CD4-positive, alpha-beta T cell treated with Interleukin-21 for 1 hour (primary cell): Measurements from ENCODE around the gene B4GALNT1.

Experiments used
- DNase-seq: peaks from one replicate; pipeline ENCODE4 v3.0.0-alpha.2; 2020

B4GALNT1 gene

DNA sequence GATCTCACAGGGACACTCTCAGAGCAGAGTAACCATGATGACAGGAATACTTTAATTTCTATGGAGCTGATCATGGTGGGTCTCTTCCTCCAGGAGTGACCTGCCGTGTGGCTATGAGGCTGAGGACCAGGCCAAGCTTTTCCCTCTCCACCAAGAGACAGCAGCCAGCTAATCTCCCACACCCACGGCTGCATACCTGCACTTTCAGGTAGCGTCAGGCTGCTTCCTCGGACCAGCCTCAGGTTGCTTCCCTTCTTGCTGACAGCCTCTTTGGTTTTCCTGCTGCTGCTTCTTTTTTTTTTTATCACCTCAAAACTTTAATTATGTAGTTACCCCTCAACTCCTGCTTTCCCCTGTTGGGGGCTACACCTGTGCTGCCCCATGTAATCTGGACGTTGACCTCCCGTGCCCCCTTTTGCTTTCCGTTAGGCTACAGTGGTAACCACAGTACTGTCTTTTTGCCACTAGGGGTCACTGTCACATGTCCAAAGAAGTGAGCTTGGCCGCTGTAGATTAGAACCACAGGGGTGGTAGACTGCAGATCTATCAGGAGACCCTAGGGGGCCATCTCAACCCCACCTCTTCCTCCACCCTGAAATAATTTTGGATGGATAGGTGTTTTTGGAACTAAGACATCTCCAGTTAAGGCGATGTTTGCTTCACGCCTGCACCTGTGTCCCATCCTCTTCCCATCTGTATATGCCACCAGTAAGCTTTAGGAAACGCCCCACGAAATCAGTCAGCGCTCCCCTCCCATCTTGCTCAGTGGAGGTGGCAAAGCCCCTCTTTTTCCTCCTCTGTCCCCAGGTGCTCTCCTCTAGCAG, 49.8 kb downstream of the B4GALNT1 start:
- DNase-seq, result peak; percentile 87

DNA sequence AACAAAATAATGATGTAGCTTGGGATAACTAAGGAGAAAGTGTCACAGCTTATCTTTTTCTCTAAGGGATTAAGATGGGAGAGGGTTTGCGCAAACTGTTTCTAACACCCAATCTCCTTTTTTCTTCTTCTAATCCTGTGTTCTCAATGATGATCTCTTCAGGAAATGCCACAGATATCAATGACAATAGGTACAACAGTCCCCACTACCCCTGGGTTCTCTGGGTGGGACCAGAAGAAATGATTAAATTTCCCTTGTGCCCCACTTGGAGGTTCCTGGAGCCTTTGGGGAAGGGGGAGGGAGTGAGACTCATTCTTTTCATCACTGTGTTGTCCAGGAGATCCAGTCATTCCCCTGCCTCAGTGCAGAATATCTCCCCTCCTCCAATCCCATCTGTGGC, 50.6 kb downstream of the B4GALNT1 start:
- no peak for DNase-seq

DNA sequence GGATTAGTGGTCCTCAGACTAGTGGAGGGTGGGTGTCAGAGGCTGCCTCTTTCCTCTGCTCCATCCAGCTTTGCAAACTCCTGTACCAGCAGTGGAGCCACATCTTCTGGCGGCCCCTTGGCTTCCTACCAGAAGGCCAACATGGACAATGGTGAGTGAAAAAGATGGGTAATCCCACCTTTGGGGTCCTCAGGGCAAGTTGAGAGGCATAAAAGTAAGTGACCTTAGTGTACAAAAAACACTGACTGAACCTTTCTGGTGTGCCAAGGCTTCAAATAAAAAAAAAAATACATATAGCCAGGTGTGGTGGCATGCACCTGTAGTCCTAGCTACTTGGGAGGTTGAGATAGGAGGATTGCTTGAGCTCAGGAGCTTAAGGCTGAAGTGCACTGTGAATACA, 51.2 kb downstream of the B4GALNT1 start:
- DNase-seq, result no peak

DNA sequence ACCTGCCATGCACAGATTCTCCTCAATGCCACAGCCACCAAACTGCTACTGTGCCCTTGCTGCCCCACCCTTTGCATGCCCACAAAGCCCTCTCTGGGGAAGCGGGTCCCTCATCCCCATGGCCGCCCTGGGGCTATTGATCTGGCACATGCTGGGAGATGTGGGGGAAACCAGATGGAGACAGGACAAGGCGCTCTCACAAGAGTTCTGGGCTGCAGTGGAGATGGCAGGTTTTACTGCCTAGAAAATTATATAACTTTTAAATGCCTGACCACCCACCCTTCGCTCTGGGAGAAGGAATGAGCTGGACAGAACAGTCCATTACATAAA, 52.6 kb downstream of the B4GALNT1 start:
- DNase-seq, result no peak

DNA sequence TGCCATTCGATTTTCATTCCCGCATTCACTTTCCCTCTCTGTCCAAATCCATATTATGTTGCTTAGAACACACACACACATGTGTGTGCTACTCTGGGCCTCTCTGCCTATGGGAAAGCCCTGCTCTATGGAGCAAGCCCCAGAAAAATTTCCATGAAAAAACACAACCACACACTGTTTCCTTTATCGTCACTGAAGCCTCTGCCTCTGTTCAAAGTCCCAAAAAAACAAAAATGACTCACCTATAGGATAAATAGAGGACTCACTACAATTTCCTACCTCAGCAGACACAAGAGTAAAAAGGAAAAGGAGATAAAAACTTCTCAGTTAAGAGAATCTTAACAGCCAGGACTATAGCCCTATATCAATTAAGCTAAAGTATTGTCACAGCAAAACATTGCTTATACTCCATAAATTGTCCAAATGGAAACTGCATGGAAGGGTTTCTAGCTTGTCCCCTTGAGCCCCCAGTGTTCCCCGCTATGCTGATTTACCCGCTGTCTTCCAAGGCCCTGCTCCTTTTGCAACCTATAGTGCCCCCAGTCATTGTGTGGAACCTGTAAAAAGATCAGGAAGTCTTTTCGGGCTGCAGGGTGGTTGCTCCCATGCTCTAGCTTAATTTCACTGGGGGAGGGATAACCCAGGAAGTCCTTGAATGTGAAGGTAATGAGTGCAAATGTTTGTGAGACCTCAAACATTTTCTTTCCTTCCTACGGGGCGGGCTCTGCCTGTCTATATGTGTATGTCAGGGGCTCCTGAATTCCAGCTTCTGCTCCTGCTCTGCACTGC, 53.1 kb downstream of the B4GALNT1 start:
- no peak for DNase-seq

DNA sequence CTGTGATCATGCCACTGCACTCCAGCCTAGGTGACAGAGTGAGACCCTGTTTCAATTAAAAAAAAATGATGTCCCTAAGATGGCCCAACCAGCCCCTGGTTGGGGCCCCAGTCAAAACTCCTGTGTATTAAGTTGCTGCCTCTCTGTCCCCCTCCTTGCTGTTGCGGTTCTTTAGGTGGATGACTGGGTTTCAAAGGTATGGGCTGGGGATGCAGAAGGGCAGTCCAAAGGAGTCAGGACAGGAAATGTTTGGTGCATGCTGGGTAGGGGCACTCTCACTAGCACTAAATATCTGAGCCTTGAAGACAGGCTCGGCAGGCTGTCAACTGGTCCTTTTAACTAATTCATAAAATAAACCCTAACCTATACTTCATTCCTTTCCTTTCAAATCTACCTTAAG, 54.0 kb downstream of the B4GALNT1 start:
- no peak for DNase-seq

DNA sequence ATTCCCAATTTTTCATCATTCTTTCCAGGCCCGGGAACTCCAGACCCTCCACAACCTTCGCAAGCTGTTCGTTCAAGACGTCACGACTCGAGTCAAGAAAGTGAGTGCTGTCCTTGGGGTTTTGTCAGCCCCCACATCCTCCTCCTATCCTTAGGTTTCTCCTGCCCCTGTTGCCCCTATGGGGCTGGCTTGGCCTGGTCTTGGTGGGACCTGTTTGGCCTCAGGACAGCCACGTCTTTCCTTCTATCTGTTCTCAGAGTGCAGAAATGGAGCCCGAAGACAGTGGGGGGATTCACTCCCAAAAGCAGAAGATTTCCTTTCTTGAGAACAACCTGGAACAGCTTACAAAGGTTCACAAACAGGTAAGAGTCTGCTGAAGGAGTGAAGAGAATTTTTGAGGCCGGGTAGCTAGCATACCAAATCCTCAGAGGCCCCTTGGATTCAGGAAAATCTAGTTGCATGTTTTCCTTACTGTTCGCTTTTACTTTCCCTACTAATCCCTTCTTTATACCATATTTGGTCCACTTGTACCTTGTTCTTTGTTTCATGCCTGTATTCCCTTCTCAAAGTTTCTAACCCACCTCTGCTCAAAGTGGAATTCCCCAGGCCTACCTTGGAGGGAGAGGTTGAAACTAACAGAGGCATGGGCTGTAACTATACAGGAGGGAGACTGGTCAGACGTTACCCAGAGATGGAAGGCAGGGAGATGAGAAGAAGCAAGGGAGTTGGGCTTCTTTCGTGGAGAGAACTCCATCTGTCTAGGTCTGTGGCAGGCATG, 54.8 kb downstream of the B4GALNT1 start:
- DNase-seq, result no peak

DNA sequence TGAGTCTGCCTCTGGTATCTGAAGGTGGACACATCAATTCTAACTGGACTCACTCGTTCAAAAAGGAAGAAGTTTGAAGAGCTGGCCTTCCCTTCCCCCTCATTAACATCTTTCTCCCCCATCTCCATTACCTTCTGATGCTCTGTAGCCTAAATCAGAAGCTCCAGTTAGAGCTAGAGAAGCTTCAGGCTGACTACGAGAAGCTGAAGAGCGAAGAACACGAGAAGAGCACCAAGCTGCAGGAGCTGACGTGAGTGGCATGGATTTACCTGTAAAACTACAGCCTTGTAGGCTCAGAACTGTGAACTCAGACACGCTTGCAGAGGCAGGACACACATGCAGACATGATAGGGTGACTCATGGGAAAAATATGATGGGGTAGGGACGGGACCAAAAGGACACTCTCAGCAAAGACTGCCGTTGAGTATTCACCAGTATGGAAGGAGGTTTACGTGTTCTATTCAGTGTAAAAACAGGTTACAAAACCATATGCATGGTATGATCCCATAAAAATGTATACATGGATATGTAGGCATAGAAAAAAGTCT, 56.3 kb downstream of the B4GALNT1 start:
- DNase-seq, result no peak
